ENCODE results near the gene MBTD1. TPM values are rescaled to one million over a fixed set of nuclear protein-coding genes. Genes with fewer than 3 reads are reported as not detected.
A peak's percentile ranks its signal among the peaks of the same experiment; 100 is the strongest.

Gene MBTD1
- total RNA-seq, 2 experiments from 2014 or later: 7.0 to 10.2 TPM

GRCh38 chr17:51244041-51244440, 15.8 kb downstream of the MBTD1 start:
- ATAC-seq (no peak), DNase-seq (no peak)
- Mint-ChIP-seq H3K36me3 (ENCODE audit: low read depth) (peaks cover 3% of the 10 kb centered on the region), H3K4me1 (ENCODE audit: low read depth) (peaks cover 15% of the 10 kb centered on the region), H3K27ac (no peak overlapping the region), H3K9me3 (no peaks in the 10 kb centered on the region), H3K27me3 (no peaks in the 10 kb centered on the region), H3K4me3 (no peak overlapping the region)
- ChIA-PET POLR2A (no interaction called here), CTCF (no interaction called here)
- intact Hi-C loops (cut with micrococcal nuclease): no loop called here
- TF ChIP-seq CTCF (IDR thresholded peaks at IDR 0.05): no peak

- DNase-seq (no peak), ATAC-seq (no peak)
- Mint-ChIP-seq H3K9me3 (no peaks in the 10 kb centered on the region), H3K27ac (no peak overlapping the region), H3K27me3 (no peaks in the 10 kb centered on the region), H3K36me3 (ENCODE audit: low read depth) (peaks cover 8% of the 10 kb centered on the region), H3K4me3 (no peak overlapping the region), H3K4me1 (ENCODE audit: low read depth) (peaks cover 33% of the 10 kb centered on the region)
- TF ChIP-seq CTCF (IDR thresholded peaks at IDR 0.05): no peak
- intact Hi-C loops (cut with micrococcal nuclease): no loop called here
- POLR2A ChIA-PET: no interaction called here
- CTCF ChIA-PET: no interaction called here
Observed at GRCh38 chr17:51240275-51240674, 19.6 kb downstream of the MBTD1 start.

- Mint-ChIP-seq H3K27me3 (no peaks in the 10 kb centered on the region), H3K36me3 (ENCODE audit: low read depth) (peaks cover 8% of the 10 kb centered on the region), H3K4me3 (peak overlapping the region; percentile 13), H3K9me3 (no peaks in the 10 kb centered on the region), H3K4me1 (ENCODE audit: low read depth) (peaks cover 34% of the 10 kb centered on the region), H3K27ac (peak overlapping the region; percentile 41)
- ChIA-PET CTCF (interaction anchor here (0.6 kb wide), 1 partner anchor 8 kb away, joined by 4 read pairs; no protein-coding TSS in a partner anchor), POLR2A (interaction anchor here (1.0 kb wide), 1 partner anchor 118 kb away, joined by 3 read pairs; no protein-coding TSS in a partner anchor)
- DNase-seq (no peak), ATAC-seq (peak; percentile 74)
- no peak for TF ChIP-seq CTCF (IDR thresholded peaks at IDR 0.05)
- intact Hi-C loops (cut with micrococcal nuclease): no loop called here
Observed at GRCh38 chr17:51238255-51238887, 21.5 kb downstream of the MBTD1 start.

- ATAC-seq (no peak), DNase-seq (no peak)
- H3K4me3 Mint-ChIP-seq: no peak overlapping the region
- peaks cover 39% of the 10 kb centered on the region for H3K4me1 Mint-ChIP-seq (ENCODE audit: low read depth)
- no peak for TF ChIP-seq CTCF (IDR thresholded peaks at IDR 0.05)
- no peaks in the 10 kb centered on the region for H3K9me3 Mint-ChIP-seq
- ChIA-PET CTCF (no interaction called here), POLR2A (no interaction called here)
- H3K27ac Mint-ChIP-seq: no peak overlapping the region
- no peaks in the 10 kb centered on the region for H3K27me3 Mint-ChIP-seq
- H3K36me3 Mint-ChIP-seq (ENCODE audit: low read depth): peaks cover 9% of the 10 kb centered on the region
- intact Hi-C loops (cut with micrococcal nuclease): no loop called here
Observed at GRCh38 chr17:51234162-51234561, 25.7 kb downstream of the MBTD1 start.

- peaks cover 4% of the 10 kb centered on the region for H3K36me3 Mint-ChIP-seq (ENCODE audit: low read depth)
- TF ChIP-seq CTCF (IDR thresholded peaks at IDR 0.05): no peak
- no peak overlapping the region for H3K4me3 Mint-ChIP-seq
- no peaks in the 10 kb centered on the region for H3K9me3 Mint-ChIP-seq
- DNase-seq (no peak), ATAC-seq (no peak)
- CTCF ChIA-PET: no interaction called here
- H3K27me3 Mint-ChIP-seq: no peaks in the 10 kb centered on the region
- intact Hi-C loops (cut with micrococcal nuclease): no loop called here
- POLR2A ChIA-PET: no interaction called here
- no peak overlapping the region for H3K27ac Mint-ChIP-seq
- H3K4me1 Mint-ChIP-seq (ENCODE audit: low read depth): peaks cover 25% of the 10 kb centered on the region
Observed at GRCh38 chr17:51231999-51232398, 27.9 kb downstream of the MBTD1 start.
